ENCODE measurements around the gene NELFE. TPM values are rescaled to one million over a fixed set of nuclear protein-coding genes. Genes with fewer than 3 reads are reported as not detected.
"Not testable (repeated sequence)": the region's sequence is repeated elsewhere in the genome, so short reads cannot be mapped to it uniquely, and the experiment has no call there.

The NELFE gene
- total RNA-seq, 4 donors from 2014 or later = 83.2 to 114 (median 106) TPM

- Histone ChIP-seq H3K36me3 (no peaks in the 10 kb centered on the region), H3K27me3 (no peaks in the 10 kb centered on the region), H3K4me1 (no peaks in the 10 kb centered on the region), H3K4me3 (replicated peaks in 1 of 3) (no peak overlapping the region), H3K27ac (no peak overlapping the region), H3K9me3 (no peaks in the 10 kb centered on the region)
- intact Hi-C loops (cut with DNase I) = no loop called here
- no peak for TF ChIP-seq POLR2A (IDR thresholded peaks at IDR 0.05)
- no peak for TF ChIP-seq CTCF (IDR thresholded peaks at IDR 0.05)
- no peak for DNase-seq
- WGBS, 2 donors = 78 to 79% methylated on average over 6 of the region's 6 CpGs
Measured at GRCh38 chr6:31919624-31920303, 39.0 kb downstream of the NELFE start.

- H3K4me1 ChIP-seq = no peaks in the 10 kb centered on the region
- WGBS, 2 donors = 84 to 88% methylated on average over 8 of the region's 8 CpGs
- H3K27me3 ChIP-seq = no peaks in the 10 kb centered on the region
- H3K36me3 ChIP-seq = no peaks in the 10 kb centered on the region
- no peak overlapping the region for H3K4me3 ChIP-seq (replicated peaks in 1 of 3)
- H3K9me3 ChIP-seq = no peaks in the 10 kb centered on the region
- no peak overlapping the region for H3K27ac ChIP-seq
- TF ChIP-seq POLR2A (IDR thresholded peaks at IDR 0.05) (no peak), CTCF (IDR thresholded peaks at IDR 0.05) (no peak)
- DNase-seq = no peak
- intact Hi-C loops (cut with DNase I) = no loop called here
Measured at GRCh38 chr6:31918069-31918720, 40.6 kb downstream of the NELFE start.

GRCh38 chr6:31915756-31916155 lies 43.0 kb downstream of the NELFE start:
- DNase-seq = no peak
- H3K36me3 ChIP-seq = no peaks in the 10 kb centered on the region
- no peaks in the 10 kb centered on the region for H3K9me3 ChIP-seq
- intact Hi-C loops (cut with DNase I) = no loop called here
- H3K27me3 ChIP-seq = no peaks in the 10 kb centered on the region
- 77% methylated on average over 6 of the region's 6 CpGs for WGBS, 2 donors
- no peak overlapping the region for H3K4me3 ChIP-seq (replicated peaks in 1 of 3)
- H3K27ac ChIP-seq = no peak overlapping the region
- H3K4me1 ChIP-seq = no peaks in the 10 kb centered on the region
- TF ChIP-seq POLR2A (IDR thresholded peaks at IDR 0.05) (no peak), CTCF (IDR thresholded peaks at IDR 0.05) (no peak)

- intact Hi-C loops (cut with DNase I) = no loop called here
- TF ChIP-seq CTCF (IDR thresholded peaks at IDR 0.05) (no peak), POLR2A (IDR thresholded peaks at IDR 0.05) (no peak)
- no peak overlapping the region for H3K27ac ChIP-seq
- no peaks in the 10 kb centered on the region for H3K4me1 ChIP-seq
- no peaks in the 10 kb centered on the region for H3K9me3 ChIP-seq
- H3K36me3 ChIP-seq = no peaks in the 10 kb centered on the region
- DNase-seq = no peak
- H3K27me3 ChIP-seq = no peaks in the 10 kb centered on the region
- no peak overlapping the region for H3K4me3 ChIP-seq (replicated peaks in 1 of 3)
Measured at GRCh38 chr6:31915351-31915750, 43.4 kb downstream of the NELFE start.

- Histone ChIP-seq H3K4me3 (replicated peaks in 1 of 3) (no peak overlapping the region), H3K36me3 (no peaks in the 10 kb centered on the region), H3K27ac (no peak overlapping the region), H3K9me3 (no peaks in the 10 kb centered on the region), H3K4me1 (no peaks in the 10 kb centered on the region), H3K27me3 (no peaks in the 10 kb centered on the region)
- DNase-seq = no peak
- TF ChIP-seq CTCF (IDR thresholded peaks at IDR 0.05) = no peak
- TF ChIP-seq POLR2A (IDR thresholded peaks at IDR 0.05) = no peak
- intact Hi-C loops (cut with DNase I) = no loop called here
- WGBS, 2 donors = 71 to 74% methylated on average over 11 of the region's 11 CpGs
Measured at GRCh38 chr6:31911826-31912585, 46.8 kb downstream of the NELFE start.

GRCh38 chr6:31909298-31909697 lies 49.5 kb downstream of the NELFE start:
- H3K9me3 ChIP-seq; H3K4me3 ChIP-seq (replicated peaks in 1 of 3); DNase-seq; H3K36me3 ChIP-seq; intact Hi-C loops (cut with DNase I); H3K27me3 ChIP-seq; H3K27ac ChIP-seq; H3K4me1 ChIP-seq: not testable (repeated sequence)
- 80 to 89% methylated on average over 7 of the region's 7 CpGs for WGBS, 2 donors
